Transverse colon (tissue), 4 donors: Measurements from ENCODE around the gene IMPACT. TPM values are rescaled to one million over a fixed set of nuclear protein-coding genes. Genes with fewer than 3 reads are reported as not detected.

ENCODE experiments used
- DNase-seq: peaks from one replicate; pipeline ENCODE4 v3.0.0-alpha.2; 2019
- H3K27ac ChIP-seq, 4 donors: fragments of 200-600 bp; sonication (generic); 2 replicates each; pipeline ENCODE4 v1.5.1; 2016 to 2018; ENCODE audit warnings: inconsistent platforms in 4 of 4
- H3K27me3 ChIP-seq: fragments of 200-600 bp; sonication (generic); 2 replicates; pipeline ENCODE4 v1.5.1; 2017; ENCODE audit warnings: inconsistent platforms
- H3K36me3 ChIP-seq, 4 donors: fragments of 200-600 bp; sonication (generic); 2 replicates each; pipeline ENCODE4 v1.5.1; 2017 to 2019; ENCODE audit warnings: inconsistent platforms in 4 of 4
- H3K4me1 ChIP-seq, 4 donors: fragments of 200-600 bp; sonication (generic); 2 replicates each; pipeline ENCODE4 v1.5.1; 2017 to 2020; ENCODE audit warnings: inconsistent platforms in 4 of 4
- H3K4me3 ChIP-seq, 4 donors: fragments of 200-600 bp; sonication (generic); 1 replicate in 1 of 4; 2 replicates in 3 of 4; pipeline versions ENCODE4 v1.5.1 to v1.6.1; 2017 to 2019; ENCODE audit warnings: inconsistent platforms in 4 of 4
- H3K9me3 ChIP-seq, 2 donors: fragments of 200-600 bp; sonication (generic); 2 replicates each; pipeline ENCODE4 v1.5.1; 2017 to 2019; ENCODE audit warnings: inconsistent platforms in 2 of 2
- EP300 ChIP-seq: sonication (generic); formaldehyde crosslinking; IDR thresholded peaks from one replicate; pipeline ENCODE4 v1.6.1; 2017; ENCODE audit warnings: antibody characterized with exemption, low read depth
- POLR2A ChIP-seq: fragments of 450-650 bp; IDR thresholded peaks from one replicate; pipeline ENCODE4 v1.6.1; 2016; ENCODE audit warnings: antibody characterized with exemption, mild to moderate bottlenecking, moderate library complexity
- POLR2AphosphoS5 ChIP-seq, 3 donors: sonication (generic); formaldehyde crosslinking; IDR thresholded peaks; one replicate each; pipeline ENCODE4 v1.6.1; 2016; ENCODE audit warnings: antibody characterized with exemption in 3 of 3
- WGBS, 2 donors: methylation state at CpG; one replicate each; pipeline ENCODE4 v1.1.5; 2018; ENCODE audit warnings: low coverage in 1 of 2; 5-methylcytosine and 5-hydroxymethylcytosine counted together
- in situ Hi-C, 4 donors: fragments of 200-750 bp; cut with MboI; loops; one replicate each; pipeline versions ENCODE4 v1.15.0 to v1.15.1; 2017; ENCODE audit warnings: low sequenced_read_pairs in 3 of 4, low pct_ligation_motif_present in 1 of 4, low pct_unique_long_range_greater_than_20kb in 1 of 4
- intact Hi-C: fragments of 100-400 bp; cut with DNase I; formaldehyde crosslinking; loops from one replicate; pipeline ENCODE4 v1.15.1; 2023; ENCODE audit warnings: low total_unique reads
- total RNA-seq, 4 donors: library from RNA; depleted of rRNA; stranded (reverse); fragments of >200 nt; gene quantifications; one replicate each; pipeline ENCODE4 v1.1.0, GENCODE V29; 2016
- TF ChIP-seq, protein P1 (sequence below), 5 experiments: fragments of 200-600 bp in 3 of 5; fragments of 450-650 bp in 2 of 5; sonication (generic) in 3 of 5; IDR thresholded peaks; 1 replicate in 2 of 5; 2 replicates in 3 of 5; pipeline ENCODE4 v1.5.1; 2016 to 2017; ENCODE audit warnings: antibody characterized with exemption in 5 of 5, inconsistent platforms in 3 of 5, mild to moderate bottlenecking in 2 of 5, moderate library complexity in 1 of 5

IMPACT gene
- total RNA-seq, 4 donors from 2014 or later, result 12.4 to 18.0 (median 16.5) TPM

- Histone ChIP-seq H3K4me3 (no peak overlapping the region), H3K4me1 (peaks cover 0 to 5% (median 0%) of the 10 kb centered on the region in 4 donors), H3K27ac (no peak overlapping the region), H3K27me3 (no peaks in the 10 kb centered on the region), H3K36me3 (no peaks in the 10 kb centered on the region), H3K9me3 (no peaks in the 10 kb centered on the region)
- no peak for TF ChIP-seq POLR2A
- TF ChIP-seq EP300, result no peak
- intact Hi-C loops, result loop anchor here (5.0 kb wide), 1 partner anchor 123 kb away; no protein-coding TSS in a partner anchor
- no peak for DNase-seq
- in situ Hi-C loops, result loop anchor here (5.0 to 25.0 kb wide), 7 partner anchors 118 to 298 kb away; no protein-coding TSS in a partner anchor
- 88 to 91% methylated on average over 3 of the region's 3 CpGs for WGBS, 2 donors
These were observed 59.2 kb downstream of the IMPACT start for GRCh38 chr18:24485681-24486080.

GRCh38 chr18:24486684-24487083, 60.2 kb downstream of the IMPACT start:
- in situ Hi-C loops, result loop anchor here (5.0 to 25.0 kb wide), 7 partner anchors 119 to 299 kb away; no protein-coding TSS in a partner anchor
- no peak for DNase-seq
- no peak overlapping the region for H3K4me3 ChIP-seq
- no peaks in the 10 kb centered on the region for H3K36me3 ChIP-seq
- no peaks in the 10 kb centered on the region for H3K9me3 ChIP-seq
- intact Hi-C loops, result loop anchor here (5.0 kb wide), 1 partner anchor 124 kb away; no protein-coding TSS in a partner anchor
- H3K4me1 ChIP-seq, result peaks cover 0 to 5% (median 0%) of the 10 kb centered on the region in 4 donors
- 64 to 65% methylated on average over 9 of the region's 9 CpGs for WGBS, 2 donors
- no peaks in the 10 kb centered on the region for H3K27me3 ChIP-seq
- TF ChIP-seq EP300, result no peak
- TF ChIP-seq, protein P1, sequence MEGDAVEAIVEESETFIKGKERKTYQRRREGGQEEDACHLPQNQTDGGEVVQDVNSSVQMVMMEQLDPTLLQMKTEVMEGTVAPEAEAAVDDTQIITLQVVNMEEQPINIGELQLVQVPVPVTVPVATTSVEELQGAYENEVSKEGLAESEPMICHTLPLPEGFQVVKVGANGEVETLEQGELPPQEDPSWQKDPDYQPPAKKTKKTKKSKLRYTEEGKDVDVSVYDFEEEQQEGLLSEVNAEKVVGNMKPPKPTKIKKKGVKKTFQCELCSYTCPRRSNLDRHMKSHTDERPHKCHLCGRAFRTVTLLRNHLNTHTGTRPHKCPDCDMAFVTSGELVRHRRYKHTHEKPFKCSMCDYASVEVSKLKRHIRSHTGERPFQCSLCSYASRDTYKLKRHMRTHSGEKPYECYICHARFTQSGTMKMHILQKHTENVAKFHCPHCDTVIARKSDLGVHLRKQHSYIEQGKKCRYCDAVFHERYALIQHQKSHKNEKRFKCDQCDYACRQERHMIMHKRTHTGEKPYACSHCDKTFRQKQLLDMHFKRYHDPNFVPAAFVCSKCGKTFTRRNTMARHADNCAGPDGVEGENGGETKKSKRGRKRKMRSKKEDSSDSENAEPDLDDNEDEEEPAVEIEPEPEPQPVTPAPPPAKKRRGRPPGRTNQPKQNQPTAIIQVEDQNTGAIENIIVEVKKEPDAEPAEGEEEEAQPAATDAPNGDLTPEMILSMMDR (IDR thresholded peaks at IDR 0.05), result no peak
- no peak overlapping the region for H3K27ac ChIP-seq

GRCh38 chr18:24488824-24489493, 62.5 kb downstream of the IMPACT start:
- Histone ChIP-seq H3K4me1 (peaks cover 0 to 5% (median 0%) of the 10 kb centered on the region in 4 donors), H3K27ac (no peak overlapping the region), H3K27me3 (no peaks in the 10 kb centered on the region), H3K9me3 (no peaks in the 10 kb centered on the region), H3K36me3 (no peaks in the 10 kb centered on the region), H3K4me3 (no peak overlapping the region)
- WGBS, 2 donors, result 13 to 27% methylated on average over 3 to 7 of the region's 7 CpGs
- in situ Hi-C loops (loop anchor here (5.0 to 25.0 kb wide), 7 partner anchors 122 to 302 kb away; no protein-coding TSS in a partner anchor), intact Hi-C loops (loop anchor here (5.0 kb wide), 1 partner anchor 127 kb away; no protein-coding TSS in a partner anchor)
- no peak for DNase-seq
- TF ChIP-seq, protein P1 (IDR thresholded peaks at IDR 0.05), result peak; percentile 75 to 86 (median 83)
- no peak for TF ChIP-seq POLR2A
- no peak for TF ChIP-seq EP300

DNA sequence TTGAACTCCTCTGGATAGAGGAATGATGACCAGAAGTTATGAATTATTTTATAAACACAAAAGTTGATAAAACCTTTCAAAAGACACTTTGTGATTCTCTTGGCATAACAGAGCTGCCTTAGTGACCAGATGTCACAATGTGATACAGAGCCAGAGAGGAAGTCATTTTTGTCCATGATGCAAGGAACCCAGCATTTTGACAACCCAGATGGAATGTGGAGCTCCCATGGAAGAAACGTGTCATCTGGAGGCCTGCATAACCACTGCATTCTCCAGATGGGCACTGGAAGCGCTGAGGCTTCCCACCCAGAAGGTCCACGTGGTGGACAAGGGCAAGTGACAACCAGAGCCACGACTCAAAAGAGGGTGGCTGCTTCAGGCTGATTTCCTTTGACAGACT, 64.1 kb downstream of the IMPACT start:
- H3K9me3 ChIP-seq, result no peaks in the 10 kb centered on the region
- peaks cover 0 to 5% (median 0%) of the 10 kb centered on the region in 4 donors for H3K4me1 ChIP-seq
- intact Hi-C loops (no loop called here), in situ Hi-C loops (loop anchor here in 2 of 4 donors (25.0 kb wide), 2 partner anchors 128 to 303 kb away; no protein-coding TSS in a partner anchor)
- no peak overlapping the region for H3K27ac ChIP-seq
- DNase-seq, result no peak
- H3K4me3 ChIP-seq, result no peak overlapping the region
- H3K36me3 ChIP-seq, result no peaks in the 10 kb centered on the region
- H3K27me3 ChIP-seq, result no peaks in the 10 kb centered on the region
- TF ChIP-seq POLR2A, result no peak
- no peak for TF ChIP-seq POLR2AphosphoS5 (IDR thresholded peaks at IDR 0.05)
- TF ChIP-seq EP300, result no peak
- TF ChIP-seq, protein P1 (IDR thresholded peaks at IDR 0.05), result no peak
- 57% methylated on average over 4 of the region's 4 CpGs; no CpG with 5 or more reads in 1 of the 2 donors for WGBS, 2 donors
